Spinal cord (tissue), 10 donors: Measurements from ENCODE around the gene KCTD18. TPM values are rescaled to one million over a fixed set of nuclear protein-coding genes. Genes with fewer than 3 reads are reported as not detected.

Source experiments
- DNase-seq, 6 donors: peaks; one replicate each; pipeline versions ENCODE4 v3.0.0 to v3.0.0-alpha.2; 2013 to 2015; ENCODE audit warnings: low spot score in 6 of 6, low read depth in 4 of 6
- H3K27ac ChIP-seq: one replicate; pipeline ENCODE4 v1.5.1; 2013; ENCODE audit warnings: low read depth, low read length, control low read depth
- H3K27me3 ChIP-seq: one replicate; pipeline ENCODE4 v1.6.1; 2013; ENCODE audit warnings: low read length; ENCODE audit not compliant: control insufficient read depth, insufficient read depth
- H3K36me3 ChIP-seq: one replicate; pipeline ENCODE4 v1.6.1; 2013; ENCODE audit warnings: low read length; ENCODE audit not compliant: control insufficient read depth, insufficient read depth
- H3K4me1 ChIP-seq: one replicate; pipeline ENCODE4 v1.6.1; 2013; ENCODE audit warnings: low read length; ENCODE audit not compliant: control insufficient read depth, insufficient read depth
- H3K4me3 ChIP-seq: one replicate; pipeline ENCODE4 v1.5.1; 2013; ENCODE audit warnings: low read depth, low read length, control low read depth
- H3K9me3 ChIP-seq: one replicate; pipeline ENCODE4 v1.6.1; 2013; ENCODE audit warnings: low read length; ENCODE audit not compliant: control insufficient read depth, insufficient read depth
- WGBS: methylation state at CpG from one replicate; pipeline ENCODE4 v1.1.5; 2013; ENCODE audit warnings: missing lambda C conversion rate; ENCODE audit not compliant: insufficient coverage; 5-methylcytosine and 5-hydroxymethylcytosine counted together
- polyA plus RNA-seq, 2 donors: library from polyadenylated mRNA; unstranded; fragments of 120-200 nt; gene quantifications; one replicate each; pipeline ENCODE4 v1.2.1, GENCODE V29; 2013; ENCODE audit not compliant: insufficient read length in 2 of 2
- total RNA-seq, 2 donors: library from RNA; depleted of rRNA in 1 of 2; stranded (reverse); fragments of 120-200 nt in 1 of 2; fragments of >200 nt in 1 of 2; gene quantifications; one replicate each; pipeline versions ENCODE4 v1.2.3 to v1.2.4, GENCODE V29; 2013 to 2014
- donor health status: healthy.

The KCTD18 gene
- total and polyA plus RNA-seq, 4 donors: 11.8 to 15.2 (median 12.6) TPM

DNA sequence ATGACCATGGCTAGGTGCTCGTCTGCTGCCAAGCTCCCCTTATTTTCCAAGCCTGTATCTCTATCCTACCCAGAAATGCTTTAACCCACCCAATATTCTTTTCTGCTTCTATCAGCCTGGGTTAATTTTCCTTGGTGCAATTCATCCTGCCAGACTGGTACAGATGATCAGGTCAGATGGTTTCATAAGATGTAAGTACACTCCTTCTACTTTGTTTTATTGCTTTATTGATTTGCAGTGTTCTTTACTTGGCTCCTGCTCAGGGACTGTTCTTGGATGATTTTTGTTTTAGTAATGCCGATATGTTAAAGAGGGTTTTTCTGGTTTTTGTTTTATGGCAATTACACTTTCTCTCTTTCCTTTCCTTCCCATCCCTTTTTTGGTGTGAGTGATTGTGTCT lies 13.7 kb upstream of the KCTD18 start:
- H3K4me3 ChIP-seq: no peak overlapping the region
- peaks cover 13% of the 10 kb centered on the region for H3K27me3 ChIP-seq

DNA sequence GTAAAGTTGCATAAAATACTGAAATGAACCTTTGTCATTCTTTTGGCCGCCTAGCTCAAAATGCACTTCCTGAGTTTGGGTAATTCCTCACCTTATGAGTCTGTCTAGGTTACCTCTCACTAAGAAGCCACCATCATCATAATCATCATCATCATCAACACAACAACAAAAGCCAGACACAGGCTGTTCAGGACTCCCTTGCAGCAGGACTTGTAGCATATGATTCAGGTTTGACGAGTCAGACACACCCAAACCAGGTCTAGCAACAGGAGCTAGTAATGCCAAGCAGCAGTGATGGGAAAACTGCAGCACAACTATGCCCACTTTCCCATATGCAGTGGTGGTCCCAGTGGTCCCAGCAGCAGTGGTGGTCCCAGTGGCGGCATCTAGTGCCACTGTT lies 13.3 kb upstream of the KCTD18 start:
- Histone ChIP-seq H3K27ac (no peak overlapping the region), H3K27me3 (peaks cover 13% of the 10 kb centered on the region), H3K9me3 (no peaks in the 10 kb centered on the region), H3K4me3 (no peak overlapping the region), H3K4me1 (peaks cover 6% of the 10 kb centered on the region), H3K36me3 (no peaks in the 10 kb centered on the region)
- 91% methylated on average over 3 of the region's 3 CpGs for WGBS
- DNase-seq: no peak

More for the DNA sequence above, 13.7 kb upstream of the KCTD18 start:
- DNase-seq: peak in 1 of 6 donors; percentile 4
- no peak overlapping the region for H3K27ac ChIP-seq
- no peaks in the 10 kb centered on the region for H3K9me3 ChIP-seq
- H3K36me3 ChIP-seq: no peaks in the 10 kb centered on the region
- H3K4me1 ChIP-seq: peaks cover 6% of the 10 kb centered on the region
- WGBS: 50% methylated on average over 1 of the region's 2 CpGs

DNA sequence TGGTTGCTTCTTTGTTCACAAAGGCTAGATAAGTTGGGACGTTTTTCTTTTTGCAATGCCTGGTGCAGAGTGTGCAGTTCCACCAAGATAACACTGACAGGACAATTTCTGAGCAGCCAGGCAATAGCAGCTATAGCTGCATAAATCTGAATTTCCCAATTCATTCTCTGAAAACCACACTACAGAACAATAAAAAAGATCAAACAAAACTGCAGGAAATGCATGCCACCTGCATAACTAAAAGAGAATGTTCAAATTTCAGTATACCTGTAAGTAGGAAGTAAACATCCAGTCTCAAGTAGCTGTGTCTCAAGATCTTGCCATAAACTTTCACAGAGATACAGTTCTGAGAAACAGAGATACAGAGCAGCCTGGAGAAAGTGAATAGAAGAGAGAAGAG lies 5.3 kb upstream of the KCTD18 start:
- H3K4me3 ChIP-seq: no peak overlapping the region
- no peak for DNase-seq
- H3K4me1 ChIP-seq: no peaks in the 10 kb centered on the region
- H3K36me3 ChIP-seq: no peaks in the 10 kb centered on the region
- H3K9me3 ChIP-seq: no peaks in the 10 kb centered on the region
- 33% methylated on average over 1 of the region's 1 CpG for WGBS
- no peaks in the 10 kb centered on the region for H3K27me3 ChIP-seq
- no peak overlapping the region for H3K27ac ChIP-seq

DNA sequence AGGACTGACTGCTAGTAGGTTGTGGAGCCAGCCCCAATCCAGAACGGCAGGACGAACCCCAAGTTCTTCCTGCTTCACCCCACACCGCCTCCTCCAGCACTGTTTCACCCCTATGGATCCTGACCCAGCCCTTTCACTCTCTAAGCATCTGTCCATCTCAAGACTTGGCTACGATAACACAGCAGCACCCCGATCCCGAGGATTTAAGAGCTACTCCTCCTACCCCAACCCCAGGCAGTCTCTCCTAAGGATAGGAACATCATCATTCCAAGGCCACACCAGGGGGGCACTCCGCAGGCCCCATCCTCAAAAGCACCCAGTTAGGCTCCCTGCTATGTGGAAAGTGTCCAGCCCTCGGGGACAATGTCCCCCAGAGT lies 645 bp downstream of the KCTD18 start:
- DNase-seq: no peak
- Histone ChIP-seq H3K4me1 (peaks cover 7% of the 10 kb centered on the region), H3K27ac (peak overlapping the region; percentile 58), H3K36me3 (no peaks in the 10 kb centered on the region), H3K9me3 (no peaks in the 10 kb centered on the region), H3K4me3 (peak overlapping the region; percentile 74), H3K27me3 (no peaks in the 10 kb centered on the region)
- WGBS: 39% methylated on average over 8 of the region's 8 CpGs

DNA sequence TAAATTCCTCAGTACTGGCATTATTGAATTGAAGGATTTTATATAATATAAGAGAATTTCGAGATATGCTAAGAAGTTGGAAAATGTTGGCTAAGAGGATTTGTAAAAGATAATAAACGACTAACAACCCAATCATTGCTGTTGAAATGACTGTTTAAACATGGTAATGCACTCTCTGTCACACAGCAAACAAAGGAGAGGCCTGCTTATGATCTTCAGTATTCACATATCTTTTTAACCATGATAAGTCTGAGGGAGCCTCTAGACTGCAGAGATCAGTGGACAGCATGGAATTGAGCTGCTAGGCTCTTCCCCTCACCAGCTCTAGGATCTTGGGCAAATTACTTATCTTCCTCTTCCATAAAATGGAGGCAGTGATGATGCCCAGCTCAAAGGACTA lies 2.7 kb downstream of the KCTD18 start:
- 100% methylated on average over 1 of the region's 2 CpGs for WGBS
- Histone ChIP-seq H3K9me3 (no peaks in the 10 kb centered on the region), H3K36me3 (peaks cover 5% of the 10 kb centered on the region), H3K4me1 (peaks cover 7% of the 10 kb centered on the region), H3K4me3 (no peak overlapping the region), H3K27ac (no peak overlapping the region), H3K27me3 (no peaks in the 10 kb centered on the region)
- no peak for DNase-seq

DNA sequence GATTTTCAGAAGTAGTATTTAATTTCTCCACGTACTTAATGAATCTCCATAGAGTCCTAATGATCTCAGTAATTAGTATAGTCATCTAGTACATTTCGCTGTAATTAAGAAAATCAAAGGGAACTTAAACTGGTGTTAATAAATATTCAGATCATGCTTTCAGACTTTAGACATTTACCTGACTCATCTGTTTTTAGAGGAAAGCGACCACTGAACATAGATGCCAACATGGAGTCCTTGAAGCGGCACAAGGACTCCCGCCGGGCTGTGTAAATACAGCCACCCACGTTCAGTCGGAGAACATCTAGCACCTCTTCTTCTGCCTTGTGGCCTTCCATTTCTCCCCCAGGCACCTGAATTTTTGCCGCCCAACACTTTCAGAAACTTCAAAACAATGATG lies 3.2 kb downstream of the KCTD18 start:
- H3K9me3 ChIP-seq: no peaks in the 10 kb centered on the region
- H3K27ac ChIP-seq: no peak overlapping the region
- no peaks in the 10 kb centered on the region for H3K27me3 ChIP-seq
- DNase-seq: no peak
- H3K4me3 ChIP-seq: no peak overlapping the region
- H3K4me1 ChIP-seq: peaks cover 7% of the 10 kb centered on the region
- 81% methylated on average over 6 of the region's 9 CpGs for WGBS
- peaks cover 5% of the 10 kb centered on the region for H3K36me3 ChIP-seq

DNA sequence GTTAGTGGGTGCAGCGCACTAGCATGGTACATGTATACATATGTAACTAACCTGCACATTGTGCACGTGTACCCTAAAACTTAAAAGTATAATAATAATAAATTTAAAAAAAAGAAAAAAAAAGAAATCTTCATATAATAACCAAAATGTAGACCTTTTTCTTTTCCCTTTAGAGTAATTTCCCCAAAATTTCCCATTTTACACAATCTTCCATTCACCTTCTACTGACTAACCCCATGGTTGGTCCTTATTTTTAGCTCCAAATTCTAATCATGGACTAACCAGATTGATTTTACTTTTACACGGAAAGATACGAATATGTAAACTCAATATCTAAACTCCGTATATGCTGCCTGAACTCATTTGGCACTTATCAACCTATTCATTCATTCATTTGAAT lies 7.7 kb downstream of the KCTD18 start:
- 100% methylated on average over 3 of the region's 5 CpGs for WGBS

DNA sequence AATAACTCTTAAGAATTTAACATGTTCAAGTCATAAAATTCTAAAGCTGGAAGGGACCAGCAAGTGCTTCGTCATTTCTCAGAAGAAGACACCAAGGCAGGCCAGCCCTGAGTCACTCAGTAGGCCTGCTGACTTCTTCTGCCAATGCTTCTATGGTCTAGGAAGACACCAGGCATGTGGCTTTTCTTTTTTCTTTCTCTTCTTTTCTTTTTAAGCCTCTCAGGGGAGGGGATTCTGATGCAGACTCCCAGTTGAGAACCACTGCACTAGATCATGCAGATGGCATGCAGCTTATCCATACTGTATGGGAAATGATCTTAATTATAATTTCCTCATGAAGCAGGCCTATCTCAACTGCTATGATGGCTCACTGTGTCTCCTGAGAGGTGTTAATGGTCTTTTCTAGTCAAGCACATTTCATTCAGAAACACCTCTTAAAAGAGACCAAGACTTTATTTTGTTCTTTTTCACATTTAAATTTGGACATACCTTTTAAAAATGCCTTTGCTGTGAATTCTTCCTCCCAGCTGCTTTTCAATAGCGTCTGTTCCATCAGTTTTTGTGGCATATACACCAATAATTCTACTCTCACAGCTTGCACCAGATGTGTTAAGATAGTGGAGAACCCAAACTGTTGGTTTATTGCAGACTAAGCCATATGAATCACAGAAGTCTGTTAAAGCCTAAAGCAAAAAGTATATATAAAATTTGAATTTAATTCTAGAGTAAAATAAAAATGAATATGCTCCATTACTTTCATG lies 11.3 kb downstream of the KCTD18 start:
- WGBS: 100% methylated on average over 1 of the region's 2 CpGs
- Histone ChIP-seq H3K4me1 (no peaks in the 10 kb centered on the region), H3K27me3 (no peaks in the 10 kb centered on the region), H3K36me3 (peaks cover 9% of the 10 kb centered on the region), H3K27ac (no peak overlapping the region), H3K4me3 (no peak overlapping the region), H3K9me3 (no peaks in the 10 kb centered on the region)
- peak in 1 of 6 donors; percentile 50 for DNase-seq

More for the DNA sequence above, 7.7 kb downstream of the KCTD18 start:
- Histone ChIP-seq H3K9me3 (no peaks in the 10 kb centered on the region), H3K27me3 (no peaks in the 10 kb centered on the region), H3K4me3 (no peak overlapping the region), H3K27ac (no peak overlapping the region), H3K4me1 (no peaks in the 10 kb centered on the region), H3K36me3 (peaks cover 5% of the 10 kb centered on the region)
- no peak for DNase-seq

DNA sequence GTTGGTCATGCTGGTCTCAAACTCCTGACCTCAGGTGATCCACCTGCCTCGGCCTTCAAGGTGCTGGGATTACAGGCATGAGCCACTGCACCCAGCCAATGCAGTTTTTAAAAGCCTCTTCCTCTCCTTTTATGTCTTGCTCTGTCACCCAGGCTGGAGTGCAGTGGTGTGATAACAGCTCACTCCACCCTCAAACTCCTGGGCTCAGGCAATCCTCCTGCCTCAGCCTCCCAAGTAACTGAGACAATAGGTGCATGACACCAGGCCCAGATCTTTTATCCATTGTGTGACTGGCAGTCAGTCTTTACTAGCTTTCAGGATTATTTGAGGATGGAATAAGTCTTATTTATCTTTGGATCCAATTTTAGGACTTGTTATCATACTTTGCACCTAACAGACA lies 13.2 kb downstream of the KCTD18 start:
- no peak overlapping the region for H3K27ac ChIP-seq
- no peaks in the 10 kb centered on the region for H3K9me3 ChIP-seq
- WGBS: 100% methylated on average over 1 of the region's 1 CpG
- peaks cover 9% of the 10 kb centered on the region for H3K36me3 ChIP-seq
- no peak overlapping the region for H3K4me3 ChIP-seq
- no peaks in the 10 kb centered on the region for H3K27me3 ChIP-seq
- DNase-seq: no peak
- H3K4me1 ChIP-seq: no peaks in the 10 kb centered on the region

DNA sequence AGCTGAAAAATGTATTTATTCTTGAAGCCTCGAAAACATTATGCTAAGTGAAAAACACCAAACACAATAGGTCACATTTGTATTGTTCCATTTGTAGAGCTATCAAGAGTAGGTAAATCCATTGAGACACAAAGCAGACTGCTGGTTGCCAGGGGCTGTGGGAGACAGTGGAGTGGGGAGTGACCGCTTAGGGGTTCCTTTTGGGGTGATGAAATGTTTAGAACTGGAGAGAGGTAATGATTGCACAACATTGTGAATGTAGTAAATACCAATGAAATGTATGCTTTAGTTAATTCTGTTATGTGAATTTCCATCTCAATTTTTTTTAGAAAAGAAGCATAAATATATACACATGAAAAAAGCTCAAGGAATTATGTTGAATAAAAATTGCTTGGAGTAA lies 15.8 kb downstream of the KCTD18 start:
- H3K27ac ChIP-seq: no peak overlapping the region
- H3K4me1 ChIP-seq: no peaks in the 10 kb centered on the region
- no peaks in the 10 kb centered on the region for H3K9me3 ChIP-seq
- no peak overlapping the region for H3K4me3 ChIP-seq
- WGBS: no CpG with 5 or more reads among the region's 2 CpGs
- peaks cover 16% of the 10 kb centered on the region for H3K36me3 ChIP-seq
- no peak for DNase-seq
- H3K27me3 ChIP-seq: no peaks in the 10 kb centered on the region
